K562 (cell line): Measurements from ENCODE around the gene ZC3H18. TPM values are rescaled to one million over a fixed set of nuclear protein-coding genes. Genes with fewer than 3 reads are reported as not detected.

Experiments
- CBX5 ChIP-seq: IDR thresholded peaks from 2 replicates; pipeline ENCODE4 v1.6.1; 2014; ENCODE audit warnings: low read depth, borderline replicate concordance
- CCNT2 ChIP-seq: IDR thresholded peaks from 2 replicates; pipeline ENCODE4 v1.6.1; 2011; ENCODE audit warnings: borderline replicate concordance, low read depth, mild to moderate bottlenecking, moderate library complexity, mixed read lengths, low read length; ENCODE audit not compliant: insufficient read length; ENCODE audit errors: extremely low read depth
- ETV5 ChIP-seq: sonication (generic); formaldehyde crosslinking; IDR thresholded peaks from 2 replicates; pipeline ENCODE4 v1.4.0; 2020; ENCODE audit warnings: low read depth, mild to moderate bottlenecking, missing genetic modification reagents
- FUS ChIP-seq: fragments of 200-400 bp; formaldehyde crosslinking; optimal IDR thresholded peaks from 2 replicates; pipeline ENCODE3; 2017; ENCODE audit warnings: low read depth, low read length
- GABPB1 ChIP-seq: sonication (generic); formaldehyde crosslinking; IDR thresholded peaks from 2 replicates; pipeline ENCODE4 v1.8.0; 2022; ENCODE audit warnings: mild to moderate bottlenecking, missing genetic modification reagents
- HNRNPLL ChIP-seq: fragments of 200-400 bp; formaldehyde crosslinking; IDR thresholded peaks from 2 replicates; pipeline ENCODE4 v1.6.1; 2017; ENCODE audit warnings: low read length, low read depth, mild to moderate bottlenecking; ENCODE audit not compliant: poor library complexity, severe bottlenecking
- HOXB6 ChIP-seq: fragments of 250-450 bp; sonication (Bioruptor Pico); IDR thresholded peaks from 2 replicates; pipeline ENCODE4 v1.5.1; 2022; ENCODE audit warnings: mild to moderate bottlenecking, borderline replicate concordance
- MCM2 ChIP-seq: fragments of 450-650 bp; IDR thresholded peaks from 2 replicates; pipeline ENCODE4 v1.6.1; 2017; ENCODE audit warnings: low read depth, mild to moderate bottlenecking
- MLX ChIP-seq, 2 experiments: fragments of 450-650 bp in 1 of 2; sonication (generic) in 1 of 2; formaldehyde crosslinking; conservative IDR thresholded peaks; 2 replicates each; pipeline versions ENCODE4 v1.4.0 to v1.8.1; 2020 to 2022; ENCODE audit warnings: mild to moderate bottlenecking in 1 of 2, missing genetic modification reagents in 1 of 2
- NFE2 ChIP-seq: IDR thresholded peaks from 2 replicates; pipeline ENCODE4 v1.6.1; 2014; ENCODE audit warnings: antibody characterized with exemption, low read depth
- POLR2AphosphoS2 ChIP-seq: IDR thresholded peaks from 2 replicates; pipeline ENCODE4 v1.6.1; 2012; ENCODE audit warnings: low read length, improper control_type of control experiment
- PPARD ChIP-seq: fragments of 250-450 bp; sonication (Bioruptor Pico); IDR thresholded peaks from 2 replicates; pipeline ENCODE4 v1.8.0; 2022; ENCODE audit warnings: inconsistent platforms, mild to moderate bottlenecking, moderate library complexity
- RAD21 ChIP-seq, 2 experiments: fragments of 250-450 bp in 1 of 2; fragments of 450-650 bp in 1 of 2; sonication (Bioruptor Pico) in 1 of 2; formaldehyde crosslinking in 1 of 2; IDR thresholded peaks in 1 of 2; conservative IDR thresholded peaks in 1 of 2; 2 replicates each; pipeline versions ENCODE4 v1.4.0 to v1.8.0; 2020 to 2022; ENCODE audit warnings: mild to moderate bottlenecking in 2 of 2, moderate library complexity in 1 of 2
- RBM17 ChIP-seq: fragments of 200-400 bp; formaldehyde crosslinking; IDR thresholded peaks from 2 replicates; pipeline ENCODE4 v1.6.1; 2017; ENCODE audit warnings: low read depth, mild to moderate bottlenecking, low read length, borderline replicate concordance
- SMARCA4 ChIP-seq: fragments of 450-650 bp; IDR thresholded peaks from 2 replicates; pipeline ENCODE4 v1.6.1; 2016
- SPI1 ChIP-seq: IDR thresholded peaks from 2 replicates; pipeline ENCODE4 v1.6.1; 2011; ENCODE audit warnings: low read depth, low read length, control low read depth, borderline replicate concordance
- TARDBP ChIP-seq: fragments of 450-650 bp; IDR thresholded peaks from 2 replicates; pipeline ENCODE4 v1.6.1; 2016
- TBL1XR1 ChIP-seq, 2 experiments: IDR thresholded peaks; 2 replicates each; pipeline ENCODE4 v1.6.1; 2012; ENCODE audit warnings: improper control_type of control experiment in 2 of 2, low read length in 2 of 2, mild to moderate bottlenecking in 1 of 2
- TCFL5 ChIP-seq: fragments of 250-450 bp; sonication (Bioruptor Pico); conservative IDR thresholded peaks from 2 replicates; pipeline ENCODE4 v1.6.1; 2021; ENCODE audit warnings: mild to moderate bottlenecking, moderate library complexity, matching md5 sums
- THRAP3 ChIP-seq: fragments of 450-650 bp; IDR thresholded peaks from 2 replicates; pipeline ENCODE4 v1.6.1; 2016; ENCODE audit warnings: mild to moderate bottlenecking, inconsistent platforms, borderline replicate concordance
- ZNF41 ChIP-seq: fragments of 250-450 bp; sonication (Bioruptor Pico); conservative IDR thresholded peaks from 2 replicates; pipeline ENCODE4 v1.4.0; 2020; ENCODE audit warnings: mild to moderate bottlenecking
- ZNF644 ChIP-seq: fragments of 200-800 bp; sonication (Bioruptor generic); IDR thresholded peaks from 2 replicates; pipeline ENCODE4 v1.6.1; 2016; ENCODE audit warnings: low read depth, missing genetic modification characterization, missing compliant biosample characterization
- ZNF830 ChIP-seq: fragments of 250-450 bp; sonication (Bioruptor Pico); IDR thresholded peaks from 2 replicates; pipeline ENCODE4 v1.5.0; 2021; ENCODE audit warnings: mild to moderate bottlenecking
- polyA plus RNA-seq, 8 experiments: library from polyadenylated mRNA; depleted of rRNA in 4 of 8; stranded (reverse) in 5 of 8; unstranded in 3 of 8; fragments of >200 nt; fragmentation: Nextera tagmentation in 2 of 8; fragmentation: Illumina TruSeq in 1 of 8; extraction: Ambion mirVana in 2 of 8; extraction: Trizol in 1 of 8; gene quantifications; 2 replicates each; pipeline versions ENCODE4 v1.2.1 to v1.2.3, GENCODE V29; 2011 to 2014; ENCODE audit warnings: inconsistent platforms in 1 of 8, missing spikeins in 1 of 8
- total RNA-seq, 7 experiments: library from RNA; depleted of rRNA in 6 of 7; stranded (reverse); fragments of >200 nt in 6 of 7; fragmentation: Illumina TruSeq in 2 of 7; extraction: Trizol in 2 of 7; gene quantifications; 2 replicates each; pipeline versions ENCODE4 v1.2.1 to v1.2.3, GENCODE V29; 2011 to 2021; ENCODE audit warnings: low replicate concordance in 1 of 7
- TF ChIP-seq, protein P1 (sequence below), 3 experiments: fragments of 200-800 bp in 1 of 3; sonication (Bioruptor generic) in 1 of 3; sonication (generic) in 1 of 3; formaldehyde crosslinking in 1 of 3; IDR thresholded peaks; 2 replicates each; pipeline versions ENCODE4 v1.6.1 to v1.8.0; 2016 to 2022; ENCODE audit warnings: mild to moderate bottlenecking in 2 of 3, missing compliant biosample characterization in 2 of 3, missing genetic modification characterization in 2 of 3, missing genetic modification reagents in 1 of 3
- TF ChIP-seq, protein P2 (sequence below), 2 experiments: fragments of 250-450 bp in 1 of 2; fragments of 450-650 bp in 1 of 2; sonication (Bioruptor Pico) in 1 of 2; IDR thresholded peaks; 2 replicates each; pipeline versions ENCODE4 v1.6.1 to v1.8.0; 2016 to 2021; ENCODE audit warnings: mild to moderate bottlenecking in 2 of 2, moderate library complexity in 2 of 2, missing compliant biosample characterization in 1 of 2, missing genetic modification characterization in 1 of 2

ZC3H18 gene
- total and polyA plus RNA-seq, 9 of the 15 experiments (the other 6 are each of a cell fraction or from before 2014, with no cell fraction given), result 1.7 to 88.7 (median 26.9) TPM

DNA sequence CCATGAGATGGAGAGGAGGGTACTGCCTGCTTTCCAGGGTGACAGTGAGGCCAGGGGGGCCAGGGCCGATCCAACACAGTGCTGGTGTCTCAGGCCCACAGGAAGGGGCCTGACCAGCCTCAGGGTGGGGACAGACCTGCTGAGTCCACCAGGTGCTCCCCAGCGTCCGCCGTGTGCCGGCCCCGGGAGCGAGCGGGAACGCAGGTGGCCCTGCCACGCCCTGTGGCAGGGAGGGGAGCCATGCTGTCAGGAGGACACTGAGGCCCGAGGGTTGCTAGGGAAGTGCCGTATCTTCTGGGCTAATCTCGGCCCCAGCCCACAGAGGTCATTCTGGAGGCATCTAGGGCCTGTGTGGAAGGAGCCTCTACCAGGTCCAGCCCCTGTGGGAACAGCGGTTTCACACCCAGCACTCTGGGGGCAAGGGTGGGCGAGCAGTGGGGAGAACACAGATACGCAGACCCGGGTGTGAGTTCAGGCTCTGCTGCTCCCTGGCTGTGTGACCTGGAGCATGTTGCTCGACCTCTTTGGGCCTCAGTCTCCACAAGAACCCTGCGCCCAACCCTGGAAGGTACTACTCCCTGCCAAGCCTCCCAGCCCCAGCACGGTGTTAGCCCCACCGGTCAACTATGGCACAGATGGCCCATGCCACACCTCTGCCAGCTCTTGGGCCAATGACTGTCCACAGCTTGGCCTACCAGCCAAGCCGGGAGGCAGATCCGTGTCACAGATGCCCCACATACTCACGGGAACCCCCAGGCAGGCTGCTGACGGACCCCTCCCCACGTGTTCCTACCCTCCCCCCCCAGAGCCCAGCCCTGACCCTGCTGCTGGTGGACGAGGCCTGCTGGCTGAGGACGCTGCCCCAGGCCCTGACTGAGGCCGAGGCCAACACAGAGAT is 43.9 kb upstream of the ZC3H18 start (continued):
- TF ChIP-seq ZNF644 (tag), result no peak
- no peak for TF ChIP-seq ZNF830 (CRISPR knock-in tag)
- TF ChIP-seq MLX (CRISPR knock-in tag; conservative IDR thresholded peaks at IDR 0.05), result no peak
- TF ChIP-seq TBL1XR1 (IDR thresholded peaks at IDR 0.05; ENCODE audit: low read length in 2 of 2), result no peak
- TF ChIP-seq SPI1, result peak; percentile 99
- no peak for TF ChIP-seq ETV5 (CRISPR knock-in tag)
- no peak for TF ChIP-seq PPARD (CRISPR knock-in tag)
- TF ChIP-seq POLR2AphosphoS2, result no peak
- TF ChIP-seq THRAP3, result no peak
- 0 out of 2 replicates have a peak, but pooled peaks have one; percentile 33 for TF ChIP-seq TARDBP
- TF ChIP-seq, protein P1, sequence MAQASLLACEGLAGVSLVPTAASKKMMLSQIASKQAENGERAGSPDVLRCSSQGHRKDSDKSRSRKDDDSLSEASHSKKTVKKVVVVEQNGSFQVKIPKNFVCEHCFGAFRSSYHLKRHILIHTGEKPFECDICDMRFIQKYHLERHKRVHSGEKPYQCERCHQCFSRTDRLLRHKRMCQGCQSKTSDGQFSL (CRISPR knock-in tag; IDR thresholded peaks at IDR 0.05), result no peak
- TF ChIP-seq, protein P1 (tag; IDR thresholded peaks at IDR 0.05), result no peak
- no peak for TF ChIP-seq MCM2
- TF ChIP-seq HOXB6 (CRISPR knock-in tag), result no peak
- no peak for TF ChIP-seq ZNF41
- no peak for TF ChIP-seq HNRNPLL
- peak in 1 of 2 experiments; percentile 5; a peak in 1 of 4 replicates for TF ChIP-seq RAD21 (CRISPR knock-in tag; conservative IDR thresholded peaks at IDR 0.05 in 1 of 2, IDR thresholded peaks at IDR 0.05 in 1 of 2)
- TF ChIP-seq, protein P2, sequence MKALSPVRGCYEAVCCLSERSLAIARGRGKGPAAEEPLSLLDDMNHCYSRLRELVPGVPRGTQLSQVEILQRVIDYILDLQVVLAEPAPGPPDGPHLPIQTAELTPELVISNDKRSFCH (CRISPR knock-in tag; IDR thresholded peaks at IDR 0.05), result no peak
- TF ChIP-seq, protein P2 (tag; IDR thresholded peaks at IDR 0.05), result peak; percentile 55
- TF ChIP-seq SMARCA4, result 0 out of 2 replicates have a peak, but pooled peaks have one; percentile 37
- TF ChIP-seq CCNT2, result peak; percentile 53
- TF ChIP-seq NFE2, result no peak
- no peak for TF ChIP-seq FUS
- no peak for TF ChIP-seq CBX5
- no peak for TF ChIP-seq RBM17
- TF ChIP-seq GABPB1, result peak; percentile 63; the same call in 1 of the 2 replicates
- no peak for TF ChIP-seq TCFL5 (CRISPR knock-in tag)
